Right lobe of liver (tissue), 6 donors: ENCODE data around the gene SOX10. TPM values are rescaled to one million over a fixed set of nuclear protein-coding genes. Genes with fewer than 3 reads are reported as not detected.

ENCODE experiments used
- ATAC-seq, 4 donors: fragments of 200-7000 bp; cut with Tn5 transposase; one replicate each; pipeline ENCODE4 v1.9.1; 2020; ENCODE audit warnings: mild to moderate bottlenecking in 4 of 4, moderate library complexity in 4 of 4
- DNase-seq, 3 donors: peaks; one replicate each; pipeline ENCODE4 v3.0.0-alpha.2; 2020
- H3K27ac ChIP-seq, 3 donors: fragments of 200-600 bp; one replicate each; pipeline ENCODE4 v1.8.0; 2022
- H3K27me3 ChIP-seq, 2 donors: fragments of 200-600 bp; one replicate each; pipeline ENCODE4 v1.8.0; 2022
- H3K36me3 ChIP-seq, 4 donors: fragments of 200-600 bp; sonication (generic) in 1 of 4; one replicate each; pipeline versions ENCODE4 v1.5.1 to v1.8.0; 2017 to 2022; ENCODE audit warnings: control low read depth in 1 of 4
- H3K4me1 ChIP-seq, 4 donors: fragments of 200-600 bp; sonication (generic) in 1 of 4; one replicate each; pipeline versions ENCODE4 v1.5.1 to v1.8.0; 2017 to 2022; ENCODE audit warnings: control low read depth in 1 of 4
- H3K4me3 ChIP-seq, 3 donors: fragments of 200-600 bp; one replicate each; pipeline ENCODE4 v1.8.0; 2022
- H3K9me3 ChIP-seq, 4 donors: fragments of 200-600 bp; sonication (generic) in 1 of 4; one replicate each; pipeline versions ENCODE4 v1.5.1 to v1.8.0; 2017 to 2022; ENCODE audit warnings: control low read depth in 1 of 4
- POLR2A ChIP-seq: fragments of 450-650 bp; IDR thresholded peaks from one replicate; pipeline ENCODE4 v1.6.1; 2017; ENCODE audit warnings: antibody characterized with exemption, mild to moderate bottlenecking
- WGBS: methylation state at CpG from one replicate; pipeline ENCODE4 v1.1.6; 2018; ENCODE audit warnings: low coverage, low lambda C conversion rate; ENCODE audit not compliant: insufficient coverage; ENCODE audit errors: missing lambda C conversion rate; 5-methylcytosine and 5-hydroxymethylcytosine counted together
- intact Hi-C, 2 donors: fragments of 100-400 bp; cut with DNase I; formaldehyde crosslinking; loops; one replicate each; pipeline versions ENCODE4 v1.11.2 to v1.14.1; 2022
- total RNA-seq, 6 experiments: library from RNA; depleted of rRNA in 2 of 6; stranded (reverse); fragments of >200 nt in 2 of 6; fragmentation: NEBNext Ultra II Directional in 3 of 6; extraction: Animal tissue kit (Norgen Biotek cat#: 25700) in 3 of 6; gene quantifications; one replicate each; pipeline versions ENCODE4 v1.1.0 to v1.2.4, GENCODE V29; 2016 to 2023
- TF ChIP-seq, protein P1 (sequence below), 4 donors: fragments of 200-600 bp in 3 of 4; fragments of 450-650 bp in 1 of 4; IDR thresholded peaks; one replicate each; pipeline versions ENCODE4 v1.5.1 to v1.8.0; 2016 to 2022; ENCODE audit warnings: antibody characterized with exemption in 4 of 4, mild to moderate bottlenecking in 2 of 4
- donor health status: DM: no; HTN: yes; CAD: no.
- donor health status: DM: no; HTN: no; CAD: no.
- donor health status: DM: no; HTN: no; CAD: no.
- donor health status: DM: no; HTN: yes; CAD: no.
- donor health status: DM: no; HTN: yes; CAD: no.

The SOX10 gene
- total RNA-seq, 6 experiments from 2014 or later: 0.24 to 0.29 TPM; not detected in 4

GRCh38 chr22:38021206-38021605, 36.9 kb upstream of the SOX10 start:
- H3K4me3 ChIP-seq: no peak overlapping the region
- no peak overlapping the region for H3K27ac ChIP-seq
- ATAC-seq (no peak), DNase-seq (no peak)
- intact Hi-C loops: no loop called here
- no peaks in the 10 kb centered on the region for H3K36me3 ChIP-seq
- WGBS: 79% methylated on average over 6 of the region's 6 CpGs
- TF ChIP-seq POLR2A: no peak
- TF ChIP-seq, protein P1, sequence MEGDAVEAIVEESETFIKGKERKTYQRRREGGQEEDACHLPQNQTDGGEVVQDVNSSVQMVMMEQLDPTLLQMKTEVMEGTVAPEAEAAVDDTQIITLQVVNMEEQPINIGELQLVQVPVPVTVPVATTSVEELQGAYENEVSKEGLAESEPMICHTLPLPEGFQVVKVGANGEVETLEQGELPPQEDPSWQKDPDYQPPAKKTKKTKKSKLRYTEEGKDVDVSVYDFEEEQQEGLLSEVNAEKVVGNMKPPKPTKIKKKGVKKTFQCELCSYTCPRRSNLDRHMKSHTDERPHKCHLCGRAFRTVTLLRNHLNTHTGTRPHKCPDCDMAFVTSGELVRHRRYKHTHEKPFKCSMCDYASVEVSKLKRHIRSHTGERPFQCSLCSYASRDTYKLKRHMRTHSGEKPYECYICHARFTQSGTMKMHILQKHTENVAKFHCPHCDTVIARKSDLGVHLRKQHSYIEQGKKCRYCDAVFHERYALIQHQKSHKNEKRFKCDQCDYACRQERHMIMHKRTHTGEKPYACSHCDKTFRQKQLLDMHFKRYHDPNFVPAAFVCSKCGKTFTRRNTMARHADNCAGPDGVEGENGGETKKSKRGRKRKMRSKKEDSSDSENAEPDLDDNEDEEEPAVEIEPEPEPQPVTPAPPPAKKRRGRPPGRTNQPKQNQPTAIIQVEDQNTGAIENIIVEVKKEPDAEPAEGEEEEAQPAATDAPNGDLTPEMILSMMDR (IDR thresholded peaks at IDR 0.05): no peak
- H3K27me3 ChIP-seq: no peaks in the 10 kb centered on the region
- no peaks in the 10 kb centered on the region for H3K4me1 ChIP-seq
- H3K9me3 ChIP-seq: no peaks in the 10 kb centered on the region

DNA sequence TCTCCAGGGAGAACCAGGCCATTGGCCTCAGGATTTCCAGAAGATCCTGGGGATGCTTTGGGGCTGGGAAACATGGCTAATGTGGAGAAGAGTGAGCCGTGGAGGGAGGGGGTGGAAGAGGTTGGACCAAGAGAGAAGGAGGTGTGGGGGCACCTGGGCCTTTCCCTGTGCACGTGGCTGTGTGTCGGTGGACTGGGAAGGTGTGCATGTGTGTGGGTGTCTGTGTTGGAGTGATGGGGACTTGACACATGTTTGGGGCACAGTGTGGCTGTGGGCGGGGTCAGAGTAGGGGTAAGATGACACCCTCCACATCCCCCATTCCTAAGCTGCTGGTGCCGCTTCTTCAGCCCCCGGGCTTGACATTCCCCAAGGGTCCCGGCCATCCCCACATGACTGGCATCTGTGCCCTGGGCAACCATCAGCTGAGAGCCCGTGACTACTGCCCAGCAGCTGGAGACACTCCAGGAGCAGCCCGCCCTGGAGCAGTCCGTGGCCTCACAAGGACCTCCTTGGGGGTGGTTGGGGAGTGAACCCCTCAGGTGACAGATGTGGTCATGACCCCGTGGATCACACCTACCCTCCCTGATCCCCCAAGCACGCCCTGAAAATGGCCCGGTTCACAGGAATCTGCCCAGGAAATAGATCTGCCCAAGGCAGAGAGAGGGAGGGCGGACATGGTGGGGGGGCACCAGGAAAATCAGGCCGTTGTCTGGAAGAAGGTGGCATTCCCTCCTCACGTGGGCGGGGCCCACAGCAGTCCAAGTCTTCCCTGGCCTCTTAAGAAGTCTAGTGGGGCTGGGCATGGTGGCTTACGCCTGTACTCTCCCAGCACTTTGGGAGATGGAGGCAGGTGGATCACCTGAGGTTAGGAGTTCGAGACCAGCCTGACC, 34.8 kb upstream of the SOX10 start:
- WGBS: 80% methylated on average over 7 of the region's 19 CpGs
- intact Hi-C loops: no loop called here
- no peak overlapping the region for H3K27ac ChIP-seq
- H3K4me3 ChIP-seq: no peak overlapping the region
- TF ChIP-seq, protein P1 (IDR thresholded peaks at IDR 0.05): no peak
- no peak for TF ChIP-seq POLR2A
- ATAC-seq: no peak
- no peaks in the 10 kb centered on the region for H3K4me1 ChIP-seq
- H3K36me3 ChIP-seq: no peaks in the 10 kb centered on the region
- DNase-seq: no peak
- no peaks in the 10 kb centered on the region for H3K9me3 ChIP-seq
- H3K27me3 ChIP-seq: no peaks in the 10 kb centered on the region

GRCh38 chr22:38017939-38018885, 33.9 kb upstream of the SOX10 start:
- intact Hi-C loops: no loop called here
- no peak overlapping the region for H3K4me3 ChIP-seq
- TF ChIP-seq, protein P1 (IDR thresholded peaks at IDR 0.05): no peak
- TF ChIP-seq POLR2A: no peak
- no peak overlapping the region for H3K27ac ChIP-seq
- ATAC-seq (no peak), DNase-seq (no peak)
- H3K36me3 ChIP-seq: no peaks in the 10 kb centered on the region
- WGBS: 81% methylated on average over 8 of the region's 12 CpGs
- no peaks in the 10 kb centered on the region for H3K9me3 ChIP-seq
- no peaks in the 10 kb centered on the region for H3K4me1 ChIP-seq
- H3K27me3 ChIP-seq: no peaks in the 10 kb centered on the region

DNA sequence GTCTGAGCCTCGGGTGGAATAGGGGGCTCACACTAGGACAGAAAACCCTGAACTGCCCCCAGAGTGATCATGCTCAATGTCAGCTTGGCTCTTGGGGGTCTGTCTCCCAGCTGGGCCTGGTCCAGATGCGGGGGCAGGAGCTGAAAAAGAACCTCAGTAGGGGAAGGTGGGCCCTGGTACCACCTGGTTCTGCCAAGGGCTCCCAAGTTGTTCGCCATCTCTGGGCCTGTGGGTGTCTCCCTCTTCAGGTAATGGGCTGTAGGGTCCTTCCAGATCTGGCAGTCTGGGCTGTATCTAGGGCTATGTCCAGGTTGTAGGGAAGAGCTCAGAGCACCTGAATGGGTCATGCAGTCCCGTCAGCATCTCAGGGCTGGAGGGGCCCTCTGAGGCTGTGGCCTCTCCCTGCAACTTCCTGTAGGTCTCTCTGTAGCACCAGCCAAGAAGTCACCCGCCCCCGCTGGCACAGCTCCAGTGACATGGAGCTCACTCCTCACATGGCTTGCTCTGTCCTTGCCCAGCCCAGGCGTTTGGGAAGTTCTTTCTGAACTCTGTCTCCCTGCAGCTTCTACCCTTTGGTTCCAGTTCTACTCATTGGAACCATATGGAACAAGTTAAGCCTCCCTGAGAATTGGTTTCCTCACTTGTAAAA, 33.0 kb upstream of the SOX10 start:
- DNase-seq: peak; percentile 74 to 85 (median 76)
- Histone ChIP-seq H3K27me3 (no peaks in the 10 kb centered on the region), H3K4me1 (no peaks in the 10 kb centered on the region), H3K9me3 (no peaks in the 10 kb centered on the region), H3K27ac (no peak overlapping the region), H3K4me3 (no peak overlapping the region), H3K36me3 (no peaks in the 10 kb centered on the region)
- 67% methylated on average over 1 of the region's 7 CpGs for WGBS
- intact Hi-C loops: no loop called here
- TF ChIP-seq, protein P1 (IDR thresholded peaks at IDR 0.05): no peak
- no peak for TF ChIP-seq POLR2A
- peak; percentile 68 to 83 (median 79) for ATAC-seq
